Cardiac fibroblast (primary cell): ENCODE measurements around the gene SLC48A1.

ENCODE experiments used
- DNase-seq, 2 donors: peaks; one replicate each; pipeline versions ENCODE4 v3.0.0 to v3.0.0-alpha.2; 2010; ENCODE audit warnings: low read depth in 2 of 2
- H3K4me3 ChIP-seq, 2 donors: replicated peaks in 1 of 2; 1 replicate in 1 of 2; 2 replicates in 1 of 2; pipeline ENCODE4 v1.5.1; 2011; ENCODE audit warnings: low read depth in 2 of 2, low read length in 2 of 2, mild to moderate bottlenecking in 2 of 2, moderate library complexity in 1 of 2
- TF ChIP-seq, protein P1 (sequence below): IDR thresholded peaks from one replicate; pipeline ENCODE4 v1.5.1; 2011; ENCODE audit warnings: low read depth, mild to moderate bottlenecking, low read length, inconsistent platforms

The SLC48A1 gene

DNA sequence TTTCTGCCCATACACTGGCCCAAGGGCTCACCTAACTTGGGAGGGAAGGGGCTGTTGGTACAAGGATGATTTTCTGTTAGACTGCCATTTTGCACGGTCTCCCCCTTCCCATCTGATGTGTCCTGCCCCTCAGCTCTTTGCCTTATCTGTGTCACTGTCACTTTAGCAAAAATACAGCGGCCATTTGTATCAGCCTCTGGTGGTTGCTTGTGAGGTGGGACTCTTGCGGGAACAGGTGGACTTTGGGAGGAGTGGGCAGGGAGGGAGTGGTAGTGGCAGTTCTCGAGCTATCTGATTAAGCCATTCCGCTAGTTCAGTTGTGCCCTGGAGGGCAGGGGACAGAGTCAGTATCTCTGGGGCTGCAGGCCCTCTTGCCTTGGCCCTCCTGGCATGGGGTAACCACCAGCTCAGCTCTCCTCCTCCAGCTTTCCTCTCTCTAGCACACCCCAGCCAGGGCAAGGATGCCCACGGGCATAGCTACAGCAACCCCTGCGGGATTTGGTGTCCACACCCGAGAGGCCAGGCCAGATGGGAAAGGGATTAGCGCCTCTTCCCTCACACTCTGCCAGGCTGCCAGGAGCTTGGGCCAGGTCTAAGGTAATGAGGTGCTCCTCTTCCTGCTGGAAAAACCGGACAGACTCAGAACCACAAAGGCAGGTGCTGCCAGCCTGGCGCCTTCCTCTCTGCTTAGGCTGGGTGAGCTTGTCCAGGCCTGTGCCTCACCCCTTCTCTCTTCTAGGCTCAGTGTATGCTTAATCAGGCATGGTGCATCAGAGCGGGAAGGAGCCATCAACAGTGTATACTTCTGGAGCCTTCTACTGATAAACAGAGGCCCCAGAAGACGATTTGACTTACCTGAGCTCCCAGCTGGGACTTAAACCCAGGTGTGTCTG, 8.7 kb downstream of the SLC48A1 start:
- DNase-seq: no peak
- no peak overlapping the region for H3K4me3 ChIP-seq
- TF ChIP-seq, protein P1, sequence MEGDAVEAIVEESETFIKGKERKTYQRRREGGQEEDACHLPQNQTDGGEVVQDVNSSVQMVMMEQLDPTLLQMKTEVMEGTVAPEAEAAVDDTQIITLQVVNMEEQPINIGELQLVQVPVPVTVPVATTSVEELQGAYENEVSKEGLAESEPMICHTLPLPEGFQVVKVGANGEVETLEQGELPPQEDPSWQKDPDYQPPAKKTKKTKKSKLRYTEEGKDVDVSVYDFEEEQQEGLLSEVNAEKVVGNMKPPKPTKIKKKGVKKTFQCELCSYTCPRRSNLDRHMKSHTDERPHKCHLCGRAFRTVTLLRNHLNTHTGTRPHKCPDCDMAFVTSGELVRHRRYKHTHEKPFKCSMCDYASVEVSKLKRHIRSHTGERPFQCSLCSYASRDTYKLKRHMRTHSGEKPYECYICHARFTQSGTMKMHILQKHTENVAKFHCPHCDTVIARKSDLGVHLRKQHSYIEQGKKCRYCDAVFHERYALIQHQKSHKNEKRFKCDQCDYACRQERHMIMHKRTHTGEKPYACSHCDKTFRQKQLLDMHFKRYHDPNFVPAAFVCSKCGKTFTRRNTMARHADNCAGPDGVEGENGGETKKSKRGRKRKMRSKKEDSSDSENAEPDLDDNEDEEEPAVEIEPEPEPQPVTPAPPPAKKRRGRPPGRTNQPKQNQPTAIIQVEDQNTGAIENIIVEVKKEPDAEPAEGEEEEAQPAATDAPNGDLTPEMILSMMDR: no peak

- TF ChIP-seq, protein P1: no peak
- no peak for DNase-seq
- no peak overlapping the region for H3K4me3 ChIP-seq
Measured at GRCh38 chr12:47782372-47782770, 9.3 kb downstream of the SLC48A1 start.

GRCh38 chr12:47783024-47783755, 10.2 kb downstream of the SLC48A1 start:
- TF ChIP-seq, protein P1: no peak
- no peak for DNase-seq
- H3K4me3 ChIP-seq: no peak overlapping the region

- H3K4me3 ChIP-seq: no peak overlapping the region
- TF ChIP-seq, protein P1: no peak
- no peak for DNase-seq
Measured at GRCh38 chr12:47783821-47784819, 11.1 kb downstream of the SLC48A1 start.

- H3K4me3 ChIP-seq: no peak overlapping the region
- no peak for DNase-seq
- TF ChIP-seq, protein P1: no peak
Measured at GRCh38 chr12:47785036-47785886, 12.2 kb downstream of the SLC48A1 start.
